Stimulated activated CD8-positive, alpha-beta memory T cell treated with anti-CD3 and anti-CD28 coated beads, Interleukin-7, amount 100 ng/mL, for 24 hours (primary cell): Measurements from ENCODE around the gene MALAT1.
"Not testable (repeated sequence)": the region's sequence is repeated elsewhere in the genome, so short reads cannot be mapped to it uniquely, and the experiment has no call there.

Source experiments
- DNase-seq: peaks from one replicate; pipeline ENCODE4 v3.0.0-alpha.2; 2020; ENCODE audit warnings: low read depth

The MALAT1 gene

DNA sequence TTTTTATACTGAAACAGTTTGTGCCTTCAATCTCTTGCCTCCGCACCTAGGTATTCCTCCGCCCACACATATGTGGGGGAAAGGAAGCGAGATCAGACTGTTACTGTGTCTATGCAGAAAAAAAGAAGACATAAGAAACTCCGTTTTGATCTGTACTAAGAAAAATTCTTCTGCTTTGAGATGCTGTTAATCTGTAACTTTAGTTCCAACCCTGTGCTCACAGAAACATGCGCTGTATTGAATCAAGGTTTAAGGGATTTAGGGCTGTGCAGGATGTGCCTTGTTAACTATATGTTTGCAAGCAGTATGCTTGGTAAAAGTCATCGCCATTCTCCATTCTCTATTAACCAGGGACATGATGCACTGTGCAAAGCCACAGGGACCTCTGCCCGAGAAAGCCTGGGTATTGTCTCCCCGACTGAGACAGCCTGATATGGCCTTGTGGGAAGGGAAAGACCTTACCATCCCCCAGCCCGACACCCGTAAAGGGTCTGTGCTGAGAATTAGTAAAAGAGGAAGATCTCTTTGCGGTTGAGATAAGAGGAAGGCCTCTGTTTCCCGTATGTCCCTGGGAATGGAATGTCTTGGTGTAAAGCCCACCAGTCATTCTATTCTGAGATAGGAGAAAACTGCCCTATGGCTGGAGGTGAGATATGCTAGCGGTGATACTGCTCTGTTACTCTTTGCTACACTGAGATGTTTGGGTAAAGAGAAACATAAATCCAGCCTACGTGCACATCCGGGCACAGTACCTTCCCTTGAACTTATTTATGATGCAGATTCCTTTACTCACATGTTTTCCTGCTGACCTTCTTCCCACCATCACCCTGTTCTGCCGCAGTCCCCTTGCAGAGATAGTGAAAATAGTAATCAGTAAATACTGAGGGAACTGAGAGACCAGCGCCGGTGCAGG lies 24.1 kb downstream of the MALAT1 start:
- DNase-seq = not testable (repeated sequence)

DNA sequence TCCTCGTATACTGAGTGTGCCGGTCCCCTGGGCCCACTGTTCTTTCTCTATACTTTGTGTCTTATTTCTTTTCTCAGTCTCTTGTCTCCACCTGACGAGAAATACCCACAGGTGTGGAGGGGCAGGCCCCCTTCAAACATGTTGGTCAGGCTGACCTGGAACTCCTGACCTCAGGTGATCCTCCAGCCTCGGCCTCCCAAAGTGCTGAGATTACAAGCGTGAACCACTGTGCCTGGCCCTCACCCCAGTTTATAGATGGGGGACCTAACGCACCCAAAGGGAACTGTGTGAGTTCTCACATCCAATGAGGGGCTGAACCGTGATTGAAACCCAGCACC lies 24.8 kb downstream of the MALAT1 start:
- not testable (repeated sequence) for DNase-seq

- no peak for DNase-seq
Observed at GRCh38 chr11:65524014-65524740, 25.3 kb downstream of the MALAT1 start.

GRCh38 chr11:65524741-65525545 lies 26.1 kb downstream of the MALAT1 start, which contains the start of gene SCYL1:
Gene SCYL1, plus strand, starts transcription at chr11:65525083. Its CDS starts 71 bp downstream, at chr11:65525154.
- peak; percentile 53 for DNase-seq

- no peak for DNase-seq
Observed at GRCh38 chr11:65525546-65526480, 27.0 kb downstream of the MALAT1 start.

- DNase-seq = no peak
Observed at GRCh38 chr11:65526744-65527143, 27.9 kb downstream of the MALAT1 start.

DNA sequence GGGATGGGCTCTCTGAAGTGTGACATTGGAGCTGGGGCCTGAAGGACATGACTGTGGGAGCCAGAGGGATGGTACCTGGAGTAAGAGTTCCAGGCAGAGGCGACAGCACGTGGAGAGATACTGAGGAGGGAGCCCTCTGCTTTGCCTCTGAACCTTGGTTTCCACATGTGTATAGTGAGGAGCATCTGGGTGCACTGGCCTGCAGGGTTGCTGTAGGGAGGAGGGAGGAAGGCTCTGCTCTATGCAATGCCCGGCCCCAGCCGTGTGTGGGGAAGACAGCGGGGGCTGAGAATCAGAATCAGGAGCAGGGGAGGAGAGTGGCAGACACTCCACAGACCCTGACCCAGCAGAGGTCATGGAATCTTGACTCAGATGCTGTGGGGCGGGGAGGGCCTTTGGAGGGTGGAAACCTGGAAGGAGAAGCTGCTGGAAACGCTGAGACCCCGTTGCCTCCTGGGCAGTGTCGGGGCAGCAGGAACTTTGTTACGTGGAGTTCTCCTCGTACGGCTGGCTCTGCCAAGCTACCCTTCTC lies 30.0 kb downstream of the MALAT1 start:
- DNase-seq = no peak

GRCh38 chr11:65529475-65530156 lies 30.8 kb downstream of the MALAT1 start:
- no peak for DNase-seq

GRCh38 chr11:65530157-65530496 lies 31.3 kb downstream of the MALAT1 start:
- DNase-seq = no peak

DNA sequence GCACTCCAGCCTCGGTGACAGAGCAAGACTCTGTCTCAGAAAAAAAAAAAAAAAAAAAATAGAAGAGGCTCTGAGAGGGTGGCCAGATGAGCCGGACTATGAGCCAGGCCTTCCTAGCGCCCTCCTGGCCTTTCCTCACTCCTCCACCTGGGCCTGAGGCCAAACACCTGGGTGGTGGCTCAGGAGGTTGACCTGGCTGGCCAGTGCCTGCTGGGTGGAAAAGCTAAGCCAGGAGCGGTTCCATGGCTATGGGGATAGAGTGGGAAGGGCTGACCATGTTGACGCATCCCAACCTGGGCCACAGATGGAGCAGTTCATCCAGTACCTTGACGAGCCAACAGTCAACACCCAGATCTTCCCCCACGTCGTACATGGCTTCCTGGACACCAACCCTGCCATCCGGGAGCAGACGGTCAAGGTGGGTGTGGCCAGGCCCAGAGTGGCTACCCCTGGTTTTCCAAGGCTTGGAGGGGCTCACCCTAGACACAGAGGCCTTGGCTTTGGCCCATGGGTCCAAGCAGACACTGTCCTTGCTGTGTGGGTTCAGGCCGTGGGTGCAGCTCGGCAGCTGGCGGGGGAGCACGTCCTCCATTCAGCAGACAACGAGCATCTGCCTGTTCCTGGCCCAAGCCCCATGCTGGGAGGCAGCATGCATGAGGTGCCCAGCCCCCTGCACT lies 33.7 kb downstream of the MALAT1 start:
- no peak for DNase-seq

DNA sequence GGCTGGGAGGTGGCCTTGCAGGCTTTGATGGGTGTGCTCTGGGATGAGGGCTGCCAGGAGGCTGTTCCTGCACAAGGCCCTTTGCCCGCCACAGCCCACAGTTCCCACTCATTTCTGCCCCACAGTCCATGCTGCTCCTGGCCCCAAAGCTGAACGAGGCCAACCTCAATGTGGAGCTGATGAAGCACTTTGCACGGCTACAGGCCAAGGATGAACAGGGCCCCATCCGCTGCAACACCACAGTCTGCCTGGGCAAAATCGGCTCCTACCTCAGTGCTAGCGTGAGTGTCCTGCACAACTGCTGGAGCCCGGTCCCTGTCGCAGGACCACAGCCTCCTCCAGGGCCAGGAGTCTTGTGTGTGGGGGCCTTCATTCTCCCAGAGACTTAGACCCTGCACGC lies 36.3 kb downstream of the MALAT1 start:
- no peak for DNase-seq

DNA sequence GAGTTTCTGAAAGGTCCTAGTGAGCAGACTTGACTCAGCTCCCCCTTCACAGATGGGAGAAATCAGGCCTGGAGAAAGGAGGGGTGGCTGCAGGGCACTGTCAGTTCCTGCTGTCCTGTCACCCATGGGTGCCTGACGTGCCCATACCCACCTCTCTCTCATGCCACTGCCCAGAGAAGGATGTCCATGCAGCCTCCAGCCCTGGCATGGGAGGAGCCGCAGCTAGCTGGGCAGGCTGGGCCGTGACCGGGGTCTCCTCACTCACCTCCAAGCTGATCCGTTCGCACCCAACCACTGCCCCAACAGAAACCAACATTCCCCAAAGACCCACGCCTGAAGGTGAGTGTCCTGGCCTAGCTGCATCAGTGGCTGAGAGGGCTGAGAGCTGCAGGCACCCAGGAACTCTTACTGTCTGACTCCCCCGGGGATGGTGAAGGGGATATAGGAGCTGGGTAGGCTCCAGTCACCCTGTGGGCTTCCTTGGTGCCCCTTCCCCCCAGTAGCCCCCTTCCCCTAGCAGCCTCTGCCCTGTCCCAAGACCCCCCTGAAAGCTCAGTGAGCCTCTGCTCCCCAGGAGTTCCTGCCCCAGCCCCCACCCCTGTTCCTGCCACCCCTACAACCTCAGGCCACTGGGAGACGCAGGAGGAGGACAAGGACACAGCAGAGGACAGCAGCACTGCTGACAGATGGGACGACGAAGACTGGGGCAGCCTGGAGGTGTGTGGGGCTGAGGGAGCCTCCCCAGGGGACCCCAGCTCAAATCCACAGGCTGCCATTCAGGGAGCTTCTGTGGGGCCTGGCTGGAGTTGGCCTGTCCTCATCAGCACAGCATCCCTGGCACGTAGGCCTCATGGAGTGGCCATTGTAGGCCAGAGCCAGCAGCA lies 37.8 kb downstream of the MALAT1 start:
- no peak for DNase-seq

DNA sequence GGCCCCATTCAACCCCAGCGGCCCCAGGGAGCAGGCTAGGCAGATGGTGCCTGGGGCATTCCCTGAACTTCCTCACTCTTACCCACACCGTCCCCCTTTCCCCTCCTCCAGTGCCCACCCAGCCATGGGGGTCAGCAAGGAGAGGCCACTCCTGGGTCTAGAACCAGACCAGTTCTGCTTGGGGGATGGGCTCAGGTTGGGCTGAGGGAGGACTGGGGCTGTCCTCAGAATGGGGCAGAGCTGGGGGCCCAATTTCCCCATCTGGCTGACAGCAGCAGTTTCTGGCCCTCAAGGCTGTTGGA lies 38.4 kb downstream of the MALAT1 start:
- DNase-seq = no peak

DNA sequence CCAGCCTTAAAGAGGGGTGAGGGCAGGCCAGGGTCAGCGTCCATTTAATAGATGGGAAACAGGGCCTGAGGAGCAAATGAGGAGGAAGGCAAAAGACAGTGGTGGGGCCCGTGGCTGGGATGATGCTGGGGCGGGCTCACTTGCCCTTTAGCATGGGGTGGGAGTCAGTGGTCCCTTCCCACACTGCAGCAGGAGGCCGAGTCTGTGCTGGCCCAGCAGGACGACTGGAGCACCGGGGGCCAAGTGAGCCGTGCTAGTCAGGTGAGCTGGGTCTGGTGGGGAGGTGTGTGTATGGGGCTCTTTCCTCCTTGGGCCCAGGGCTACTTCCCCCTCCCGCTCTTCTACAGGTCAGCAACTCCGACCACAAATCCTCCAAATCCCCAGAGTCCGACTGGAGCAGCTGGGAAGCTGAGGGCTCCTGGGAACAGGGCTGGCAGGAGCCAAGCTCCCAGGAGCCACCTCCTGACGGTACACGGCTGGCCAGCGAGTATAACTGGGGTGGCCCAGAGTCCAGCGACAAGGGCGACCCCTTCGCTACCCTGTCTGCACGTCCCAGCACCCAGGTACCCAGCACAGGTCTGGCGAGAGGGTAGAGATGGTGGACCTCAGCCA lies 38.9 kb downstream of the MALAT1 start:
- DNase-seq = no peak

DNA sequence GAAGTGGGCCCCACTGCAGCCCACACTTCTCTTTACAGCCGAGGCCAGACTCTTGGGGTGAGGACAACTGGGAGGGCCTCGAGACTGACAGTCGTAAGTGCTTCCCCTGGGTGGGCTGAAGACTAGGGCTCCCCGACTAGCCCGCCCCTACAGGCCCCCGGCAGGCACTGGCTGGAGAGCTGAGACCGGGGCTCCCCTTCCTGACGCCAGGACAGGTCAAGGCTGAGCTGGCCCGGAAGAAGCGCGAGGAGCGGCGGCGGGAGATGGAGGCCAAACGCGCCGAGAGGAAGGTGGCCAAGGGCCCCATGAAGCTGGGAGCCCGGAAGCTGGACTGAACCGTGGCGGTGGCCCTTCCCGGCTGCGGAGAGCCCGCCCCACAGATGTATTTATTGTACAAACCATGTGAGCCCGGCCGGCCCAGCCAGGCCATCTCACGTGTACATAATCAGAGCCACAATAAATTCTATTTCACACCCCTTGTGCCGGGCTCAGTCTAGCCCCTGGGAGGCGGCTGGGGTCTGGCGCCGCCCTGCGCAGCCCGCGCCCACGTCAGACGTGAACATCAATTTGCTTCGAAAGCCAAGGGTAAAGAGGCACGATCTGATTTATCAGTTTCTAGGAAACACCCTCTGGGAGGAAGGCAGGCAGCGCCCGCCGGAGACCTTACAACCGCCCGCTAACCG lies 39.5 kb downstream of the MALAT1 start:
- DNase-seq = no peak

DNA sequence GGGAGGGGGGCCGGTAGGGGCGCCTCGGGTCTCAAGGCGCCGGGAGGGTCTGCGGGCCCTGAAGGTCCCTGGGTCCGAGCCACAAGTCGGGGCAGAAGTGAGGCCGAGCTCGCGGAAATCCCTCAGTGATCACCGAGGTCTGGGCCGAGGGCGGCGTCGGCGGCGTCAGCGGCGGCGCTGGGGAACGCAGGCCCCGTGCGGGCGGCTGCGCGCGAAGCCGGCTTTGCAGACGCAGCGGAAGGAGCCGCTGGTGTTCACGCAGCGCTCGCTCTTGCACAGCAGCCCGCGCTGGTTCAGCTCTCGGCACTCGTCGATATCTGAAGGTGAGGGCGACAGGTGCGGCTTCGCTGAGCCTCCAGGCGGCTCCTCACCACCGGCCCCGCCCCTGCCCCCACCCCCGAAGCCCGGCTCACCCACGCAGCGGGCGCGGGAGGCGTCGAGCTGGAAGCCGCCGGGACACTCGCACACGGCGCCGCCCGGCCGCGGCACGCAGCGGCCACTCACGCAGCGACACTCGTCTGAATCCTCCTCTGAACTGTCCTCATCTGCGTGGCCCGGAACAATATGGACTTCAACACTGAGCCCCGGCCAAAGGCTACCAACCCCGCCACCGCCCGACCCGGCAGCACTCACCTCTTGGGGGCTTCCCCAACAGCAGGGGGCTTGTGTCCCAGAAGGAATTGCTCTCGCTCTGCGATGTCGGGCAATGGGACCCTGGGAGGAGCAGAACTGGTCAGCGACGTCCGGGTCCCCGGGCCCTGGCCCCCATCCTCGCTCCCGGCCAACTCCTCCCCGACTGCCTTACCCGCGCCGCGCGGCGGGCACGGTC lies 40.3 kb downstream of the MALAT1 start:
- no peak for DNase-seq

- DNase-seq = no peak
Observed at GRCh38 chr11:65539744-65540289, 41.0 kb downstream of the MALAT1 start.
